Activated T-helper 17 cell treated with anti-CD3 and anti-CD28 coated beads, Interleukin-2, amount 50 U/mL, for 72 hours (primary cell): ENCODE results near the gene CENPP. TPM values are rescaled to one million over a fixed set of nuclear protein-coding genes. Genes with fewer than 3 reads are reported as not detected.

Experiments used
- ATAC-seq: fragments of 150-1000 bp; cut with Tn5 transposase; replicated peaks from 2 replicates; pipeline ENCODE4 v1.10.0; 2021; ENCODE audit warnings: mild to moderate bottlenecking, moderate library complexity
- H3K27ac Mint-ChIP-seq: one replicate; pipeline ENCODE4 v1.8.0; 2022; ENCODE audit warnings: mixed read lengths
- H3K27me3 Mint-ChIP-seq: one replicate; pipeline ENCODE4 v1.8.0; 2022; ENCODE audit warnings: mixed read lengths
- H3K36me3 Mint-ChIP-seq: one replicate; pipeline ENCODE4 v1.8.0; 2022; ENCODE audit warnings: low read depth, mild to moderate bottlenecking, mixed read lengths
- H3K4me1 Mint-ChIP-seq: one replicate; pipeline ENCODE4 v1.8.0; 2022; ENCODE audit warnings: mixed read lengths
- H3K4me3 Mint-ChIP-seq: one replicate; pipeline ENCODE4 v1.8.0; 2022; ENCODE audit warnings: mild to moderate bottlenecking, mixed read lengths
- H3K9me3 Mint-ChIP-seq: one replicate; pipeline ENCODE4 v1.8.0; 2022; ENCODE audit warnings: mixed read lengths
- total RNA-seq, 2 donors: library from RNA; stranded (reverse); gene quantifications; one replicate each; pipeline ENCODE4 v1.2.3, GENCODE V29; 2022

The CENPP gene
- 10 to 100 TPM; 19.3 to 31.5 TPM for total RNA-seq

DNA sequence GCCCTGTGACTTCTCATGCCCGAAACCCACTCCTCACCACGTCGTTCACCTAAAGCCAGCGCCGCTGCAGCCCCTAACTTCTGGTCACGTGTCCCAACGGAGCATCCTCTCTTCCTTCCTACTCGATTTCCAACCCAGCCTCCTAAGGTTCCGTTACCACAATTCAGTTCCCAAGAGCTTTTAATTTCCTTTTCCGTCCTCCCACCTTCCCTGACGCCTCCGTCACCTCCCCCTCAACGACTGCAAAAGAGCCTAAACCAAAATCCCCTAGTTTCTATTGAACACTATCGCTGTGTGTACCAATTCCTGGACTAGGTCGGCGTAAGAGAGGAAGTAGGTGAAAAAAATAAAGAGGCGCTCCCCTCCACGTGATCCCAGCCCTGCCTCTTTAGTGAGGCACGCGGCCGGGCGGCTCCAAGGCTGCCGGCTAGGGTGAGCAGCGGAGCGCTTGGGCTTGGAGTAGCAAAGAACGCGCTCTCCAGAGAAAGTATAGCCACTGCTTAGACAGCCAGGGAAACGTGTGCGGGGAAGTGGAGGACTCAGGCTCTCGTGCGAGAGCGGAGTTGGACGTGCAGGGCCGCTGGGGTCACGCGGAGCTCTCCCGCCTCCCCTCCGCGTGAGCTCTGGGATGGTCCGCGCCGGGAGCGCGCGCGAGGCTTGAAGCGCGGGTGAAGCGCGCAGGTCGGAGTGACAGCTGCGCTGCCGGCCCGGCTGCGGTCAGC is at the start of gene CENPP, which contains the start of gene NOL8:
Gene CENPP (plus strand): TSS at position 685 of the 722 bp plus-strand sequence.
Gene NOL8 (minus strand): TSS at position 82 of the 722 bp plus-strand sequence. CDS start 1,189 bp downstream, outside the sequence.
- Mint-ChIP-seq H3K36me3 (peaks cover 52% of the 10 kb centered on the region), H3K4me3 (peak within 1 kb of the TSS; percentile 91), H3K4me1 (peaks cover 19% of the 10 kb centered on the region), H3K27me3 (no peaks in the 10 kb centered on the region), H3K9me3 (no peaks in the 10 kb centered on the region), H3K27ac (peak within 1 kb of the TSS; percentile 96)
- peak; percentile 96 for ATAC-seq

- H3K36me3 Mint-ChIP-seq: peaks cover 100% of the 10 kb centered on the region
- H3K4me1 Mint-ChIP-seq: peaks cover 26% of the 10 kb centered on the region
- peak overlapping the region; percentile 44 for H3K4me3 Mint-ChIP-seq
- no peaks in the 10 kb centered on the region for H3K9me3 Mint-ChIP-seq
- peak; percentile 70 for ATAC-seq
- H3K27ac Mint-ChIP-seq: peak overlapping the region; percentile 68
- H3K27me3 Mint-ChIP-seq: no peaks in the 10 kb centered on the region
Observed at GRCh38 chr9:92276331-92277032, 49.3 kb upstream of the CENPP start.

DNA sequence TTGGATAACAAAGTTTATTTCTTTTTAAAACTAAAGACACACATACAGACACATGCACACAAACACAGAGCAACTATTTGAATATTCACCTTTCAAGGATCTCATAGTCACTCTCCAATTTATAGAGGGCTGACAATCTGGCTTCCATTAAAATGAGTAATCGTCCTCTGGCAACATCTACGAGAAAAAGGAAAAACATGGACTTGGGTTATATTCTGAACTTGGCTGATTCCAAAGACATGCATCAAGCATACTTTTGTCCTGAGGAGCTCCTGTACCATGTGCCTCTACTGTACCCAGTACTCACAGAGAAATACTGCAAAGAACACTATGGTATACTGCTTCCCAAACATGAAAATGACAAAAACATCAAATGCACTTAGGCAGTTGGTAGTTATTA is 47.6 kb upstream of the CENPP start:
- peaks cover 100% of the 10 kb centered on the region for H3K36me3 Mint-ChIP-seq
- peak overlapping the region; percentile 68 for H3K27ac Mint-ChIP-seq
- H3K9me3 Mint-ChIP-seq: no peaks in the 10 kb centered on the region
- H3K27me3 Mint-ChIP-seq: no peaks in the 10 kb centered on the region
- peaks cover 26% of the 10 kb centered on the region for H3K4me1 Mint-ChIP-seq
- no peak for ATAC-seq
- H3K4me3 Mint-ChIP-seq: no peak overlapping the region

DNA sequence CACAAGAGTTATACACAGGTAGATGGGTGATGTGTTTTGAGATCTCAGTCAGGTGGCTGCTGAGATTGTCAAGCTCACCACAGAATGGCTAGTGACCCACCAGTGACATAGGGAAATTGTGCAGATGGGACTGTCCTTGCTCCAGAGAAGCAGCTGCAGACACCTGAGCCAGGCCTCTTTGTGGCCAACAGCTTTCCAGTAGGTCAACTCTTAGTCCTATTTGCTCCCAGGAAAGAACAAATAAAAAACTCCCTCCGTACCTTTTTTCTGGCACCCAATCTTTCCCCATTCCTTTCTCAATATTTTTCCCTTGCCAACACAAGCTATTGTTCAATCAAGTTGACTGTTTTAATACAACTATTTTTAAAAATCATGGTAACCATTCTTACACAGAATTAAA is 46.5 kb upstream of the CENPP start:
- no peaks in the 10 kb centered on the region for H3K9me3 Mint-ChIP-seq
- H3K27me3 Mint-ChIP-seq: no peaks in the 10 kb centered on the region
- ATAC-seq: no peak
- peaks cover 100% of the 10 kb centered on the region for H3K36me3 Mint-ChIP-seq
- H3K27ac Mint-ChIP-seq: peak overlapping the region; percentile 51
- H3K4me1 Mint-ChIP-seq: peaks cover 26% of the 10 kb centered on the region
- no peak overlapping the region for H3K4me3 Mint-ChIP-seq

DNA sequence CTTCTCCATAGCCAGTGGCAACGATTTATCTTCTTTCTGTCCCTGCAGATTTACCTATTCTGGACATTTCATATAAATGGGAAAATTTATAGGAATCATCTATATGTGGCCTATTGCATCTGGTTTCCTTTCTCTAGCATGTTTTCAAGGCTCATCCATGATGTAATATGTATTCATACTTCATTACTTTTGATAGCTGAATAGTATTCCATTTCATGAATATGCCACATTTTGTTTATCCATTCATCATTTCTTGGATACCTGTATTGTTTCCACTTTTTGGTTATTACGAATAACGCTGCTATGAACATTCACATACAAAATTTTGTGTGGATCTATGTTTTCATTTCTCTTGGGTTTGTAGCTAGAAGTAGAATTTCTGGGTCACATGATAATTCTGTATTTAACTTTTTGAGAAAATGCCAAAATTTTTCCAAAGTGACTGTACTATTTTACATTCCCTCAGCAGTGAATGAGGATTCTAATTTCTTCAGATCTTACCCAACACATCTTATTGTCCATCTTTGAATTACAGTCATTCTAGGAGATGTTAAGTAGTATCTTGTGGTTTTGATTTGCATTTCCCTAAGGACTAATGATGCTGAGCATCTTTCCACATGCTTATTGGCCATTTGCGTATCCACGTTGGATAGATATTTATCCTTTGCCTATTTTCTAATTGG is 35.9 kb upstream of the CENPP start:
- Mint-ChIP-seq H3K27me3 (no peaks in the 10 kb centered on the region), H3K4me3 (no peak overlapping the region), H3K36me3 (peaks cover 92% of the 10 kb centered on the region), H3K9me3 (no peaks in the 10 kb centered on the region), H3K27ac (no peak overlapping the region), H3K4me1 (peaks cover 25% of the 10 kb centered on the region)
- no peak for ATAC-seq

DNA sequence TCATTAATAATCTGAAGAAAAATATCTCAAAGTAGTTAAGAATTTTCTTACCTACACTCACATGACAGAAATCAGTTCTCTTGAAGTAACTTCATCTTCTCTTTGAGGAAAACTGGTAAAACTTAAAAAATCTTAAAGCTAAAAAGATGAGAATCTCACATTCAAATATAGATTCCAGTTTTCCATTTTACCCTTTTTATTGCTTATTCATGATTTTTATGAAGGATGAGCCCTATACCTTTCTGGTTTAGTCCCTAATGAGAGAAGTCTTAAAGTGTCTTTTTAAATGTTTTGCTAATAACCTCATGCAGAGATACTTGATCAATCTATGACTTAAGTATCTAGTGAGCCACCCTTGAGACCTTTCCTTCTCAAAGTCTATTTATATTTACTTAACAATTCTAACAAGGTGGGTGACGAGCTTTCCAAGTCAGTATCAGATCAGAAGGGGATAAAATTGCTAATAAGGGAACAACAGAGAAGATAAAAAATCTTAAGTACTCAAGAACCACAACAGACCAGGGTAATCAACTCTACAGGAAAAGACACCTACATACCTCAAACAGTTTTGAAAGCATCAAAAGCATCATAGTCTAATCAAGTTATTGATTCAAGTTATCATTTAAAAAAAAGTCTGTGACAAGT is 34.8 kb upstream of the CENPP start:
- H3K9me3 Mint-ChIP-seq: no peaks in the 10 kb centered on the region
- H3K4me1 Mint-ChIP-seq: peaks cover 29% of the 10 kb centered on the region
- H3K27me3 Mint-ChIP-seq: no peaks in the 10 kb centered on the region
- H3K4me3 Mint-ChIP-seq: peak overlapping the region; percentile 92
- no peak for ATAC-seq
- H3K36me3 Mint-ChIP-seq: peaks cover 81% of the 10 kb centered on the region
- H3K27ac Mint-ChIP-seq: peak overlapping the region; percentile 100

GRCh38 chr9:92291577-92291976 is 34.2 kb upstream of the CENPP start:
- Mint-ChIP-seq H3K4me3 (peak overlapping the region; percentile 92), H3K4me1 (peaks cover 29% of the 10 kb centered on the region), H3K9me3 (no peaks in the 10 kb centered on the region), H3K36me3 (peaks cover 79% of the 10 kb centered on the region), H3K27ac (peak overlapping the region; percentile 100), H3K27me3 (no peaks in the 10 kb centered on the region)
- ATAC-seq: no peak

GRCh38 chr9:92292338-92293074 is 33.2 kb upstream of the CENPP start:
- peaks cover 32% of the 10 kb centered on the region for H3K4me1 Mint-ChIP-seq
- H3K4me3 Mint-ChIP-seq: peak overlapping the region; percentile 92
- no peaks in the 10 kb centered on the region for H3K9me3 Mint-ChIP-seq
- ATAC-seq: no peak
- H3K36me3 Mint-ChIP-seq: peaks cover 79% of the 10 kb centered on the region
- H3K27ac Mint-ChIP-seq: peak overlapping the region; percentile 100
- no peaks in the 10 kb centered on the region for H3K27me3 Mint-ChIP-seq

DNA sequence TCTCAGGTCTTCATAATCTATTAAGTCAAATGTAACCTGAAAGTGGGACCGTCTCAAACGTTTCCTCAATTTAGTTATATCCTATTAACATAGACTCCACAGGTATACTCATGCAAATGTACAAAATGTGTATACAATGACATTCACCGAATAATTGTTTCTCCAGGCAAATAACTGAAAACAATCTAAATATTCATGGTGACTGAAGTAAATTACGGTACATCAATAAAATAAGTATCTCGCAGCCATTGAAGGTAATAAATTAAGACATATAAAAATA is 32.7 kb upstream of the CENPP start:
- H3K4me3 Mint-ChIP-seq: peak overlapping the region; percentile 92
- H3K36me3 Mint-ChIP-seq: peaks cover 79% of the 10 kb centered on the region
- no peaks in the 10 kb centered on the region for H3K9me3 Mint-ChIP-seq
- peak overlapping the region; percentile 100 for H3K27ac Mint-ChIP-seq
- no peak for ATAC-seq
- no peaks in the 10 kb centered on the region for H3K27me3 Mint-ChIP-seq
- H3K4me1 Mint-ChIP-seq: peaks cover 32% of the 10 kb centered on the region

GRCh38 chr9:92293452-92294296 is 32.1 kb upstream of the CENPP start, which contains the start of gene IARS1:
TSS of gene IARS1 (minus strand) at chr9:92293697. CDS start at chr9:92289419, 4,278 bp downstream.
- peaks cover 79% of the 10 kb centered on the region for H3K36me3 Mint-ChIP-seq
- peak within 1 kb of the TSS; percentile 92 for H3K4me3 Mint-ChIP-seq
- H3K4me1 Mint-ChIP-seq: peaks cover 32% of the 10 kb centered on the region
- H3K27ac Mint-ChIP-seq: peak within 1 kb of the TSS; percentile 100
- H3K27me3 Mint-ChIP-seq: no peaks in the 10 kb centered on the region
- peak; percentile 98 for ATAC-seq
- no peaks in the 10 kb centered on the region for H3K9me3 Mint-ChIP-seq

- no peaks in the 10 kb centered on the region for H3K9me3 Mint-ChIP-seq
- no peak for ATAC-seq
- peak overlapping the region; percentile 100 for H3K27ac Mint-ChIP-seq
Observed at GRCh38 chr9:92294297-92294676, 31.5 kb upstream of the CENPP start.

DNA sequence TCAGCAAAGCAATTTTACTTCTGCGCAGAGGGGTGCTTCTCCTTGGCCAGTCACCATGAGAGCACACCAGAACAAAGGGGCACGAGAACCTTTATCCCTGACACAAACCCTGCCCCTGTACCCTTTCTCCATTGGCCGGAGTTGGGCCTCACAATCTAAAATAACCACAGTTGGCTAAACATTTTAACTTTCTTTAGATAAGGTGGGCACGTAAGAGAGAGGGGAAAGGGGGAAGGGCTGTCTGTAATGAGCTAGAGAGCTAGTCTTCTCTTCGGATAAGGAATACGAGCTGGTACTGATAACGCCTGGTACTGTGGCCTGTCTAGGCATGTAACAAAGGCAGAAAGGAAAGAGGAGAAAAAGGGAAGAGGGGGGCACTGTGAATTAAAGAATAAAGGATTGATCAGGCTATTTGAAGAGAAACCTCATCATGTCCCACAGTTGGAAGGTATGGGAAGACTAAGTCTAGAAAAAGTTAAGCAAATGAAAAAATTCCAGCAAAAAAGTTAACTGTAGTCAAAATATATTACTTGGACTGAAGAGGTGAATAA is 30.4 kb upstream of the CENPP start:
- H3K27me3 Mint-ChIP-seq: no peaks in the 10 kb centered on the region
- H3K9me3 Mint-ChIP-seq: no peaks in the 10 kb centered on the region
- peaks cover 79% of the 10 kb centered on the region for H3K36me3 Mint-ChIP-seq
- H3K4me3 Mint-ChIP-seq: peak overlapping the region; percentile 92
- no peak for ATAC-seq
- peak overlapping the region; percentile 100 for H3K27ac Mint-ChIP-seq
- peaks cover 31% of the 10 kb centered on the region for H3K4me1 Mint-ChIP-seq

More at GRCh38 chr9:92294297-92294676, 31.5 kb upstream of the CENPP start:
- Mint-ChIP-seq H3K4me3 (peak overlapping the region; percentile 92), H3K36me3 (peaks cover 79% of the 10 kb centered on the region), H3K27me3 (no peaks in the 10 kb centered on the region), H3K4me1 (peaks cover 36% of the 10 kb centered on the region)

DNA sequence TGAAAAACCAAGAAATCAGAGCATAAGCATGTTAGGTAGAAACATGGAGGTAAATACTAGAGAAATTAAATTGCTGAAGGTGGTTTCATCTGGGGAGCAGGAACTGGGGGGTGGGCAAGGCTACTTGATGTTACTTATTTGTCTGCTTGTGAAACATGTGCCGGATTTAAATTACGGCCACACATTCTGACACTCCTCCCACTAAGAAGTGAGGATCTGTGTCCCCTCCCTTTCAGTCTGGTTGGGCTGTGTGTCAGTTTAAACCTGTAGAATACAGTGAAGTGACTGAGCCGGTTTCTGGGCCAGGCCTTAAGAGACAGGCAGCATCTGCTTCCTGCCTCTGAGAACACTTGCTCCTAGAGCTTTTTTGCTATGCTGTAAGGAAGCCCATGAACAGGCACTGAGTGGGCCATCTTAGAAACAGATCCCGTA is 29.9 kb upstream of the CENPP start:
- Mint-ChIP-seq H3K27me3 (no peaks in the 10 kb centered on the region), H3K4me3 (no peak overlapping the region), H3K9me3 (no peaks in the 10 kb centered on the region), H3K4me1 (peaks cover 30% of the 10 kb centered on the region), H3K27ac (no peak overlapping the region), H3K36me3 (peaks cover 79% of the 10 kb centered on the region)
- no peak for ATAC-seq
